ENCODE data around the gene RIMBP3B.
"Not testable (repeated sequence)": the region's sequence is repeated elsewhere in the genome, so short reads cannot be mapped to it uniquely, and the experiment has no call there.

DNA sequence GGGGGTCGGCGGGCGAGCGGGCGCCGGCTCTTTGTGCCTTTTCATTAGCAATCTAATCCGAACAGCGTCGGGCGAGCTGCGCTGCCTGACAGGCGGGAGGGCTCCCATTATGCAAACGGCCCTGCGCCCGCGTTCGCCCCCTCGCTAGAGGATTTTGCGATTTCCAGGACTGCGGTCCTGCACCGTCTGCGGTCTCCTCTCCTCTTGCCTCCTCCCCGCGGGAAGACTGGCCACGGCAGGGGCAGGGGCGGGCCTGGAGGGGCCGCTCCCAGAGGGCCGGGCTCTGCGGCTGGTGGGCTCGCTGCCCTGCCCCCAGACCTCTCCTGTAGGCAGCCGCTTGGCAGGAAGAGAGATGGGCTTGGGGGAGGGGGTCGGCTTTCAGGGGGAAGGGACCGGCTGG lies 34.3 kb downstream of the RIMBP3B start:
- TF ChIP-seq FOXK2 (IDR thresholded peaks at IDR 0.05); FOXM1 (IDR thresholded peaks at IDR 0.05; ENCODE audit: borderline replicate concordance); FOXA1 (IDR thresholded peaks at IDR 0.05); L3MBTL2 (conservative IDR thresholded peaks at IDR 0.05); LEF1 (IDR thresholded peaks at IDR 0.05; ENCODE audit: borderline replicate concordance); BHLHE40 (IDR thresholded peaks at IDR 0.05; ENCODE audit: borderline replicate concordance); SP1 (IDR thresholded peaks at IDR 0.05); NFRKB (IDR thresholded peaks at IDR 0.05); ARNT (IDR thresholded peaks at IDR 0.05); CTBP1 (IDR thresholded peaks at IDR 0.05; ENCODE audit: borderline replicate concordance); SUZ12 (IDR thresholded peaks at IDR 0.05); TARDBP (IDR thresholded peaks at IDR 0.05): not testable (repeated sequence)

Data from HEK293T (cell line).